Measurements from ENCODE around the gene ZDHHC14.

ZDHHC14 gene

GRCh38 chr6:157635388-157636244, 254.6 kb downstream of the ZDHHC14 start:
- DNase-seq, result no peak

GRCh38 chr6:157637516-157637915, 256.5 kb downstream of the ZDHHC14 start:
- no peak for DNase-seq

- no peak for DNase-seq
These were observed 257.1 kb downstream of the ZDHHC14 start for GRCh38 chr6:157637941-157638662.

GRCh38 chr6:157638779-157639178, 257.8 kb downstream of the ZDHHC14 start:
- DNase-seq, result no peak

GRCh38 chr6:157640746-157641451, 259.9 kb downstream of the ZDHHC14 start:
- DNase-seq, result no peak

- no peak for DNase-seq
These were observed 260.8 kb downstream of the ZDHHC14 start for GRCh38 chr6:157641837-157642236.

GRCh38 chr6:157642736-157643135, 261.7 kb downstream of the ZDHHC14 start:
- DNase-seq, result no peak

- no peak for DNase-seq
These were observed 263.2 kb downstream of the ZDHHC14 start for GRCh38 chr6:157644043-157644810.

- no peak for DNase-seq
These were observed 264.3 kb downstream of the ZDHHC14 start for GRCh38 chr6:157645201-157645795.

GRCh38 chr6:157646012-157646411, 265.0 kb downstream of the ZDHHC14 start:
- no peak for DNase-seq

GRCh38 chr6:157647261-157647915, 266.4 kb downstream of the ZDHHC14 start:
- DNase-seq, result no peak

- DNase-seq, result no peak
These were observed 267.6 kb downstream of the ZDHHC14 start for GRCh38 chr6:157648561-157648960.

GRCh38 chr6:157649311-157650260, 268.6 kb downstream of the ZDHHC14 start:
- no peak for DNase-seq

- DNase-seq, result no peak
These were observed 269.3 kb downstream of the ZDHHC14 start for GRCh38 chr6:157650261-157650640.

GRCh38 chr6:157650801-157651200, 269.8 kb downstream of the ZDHHC14 start:
- no peak for DNase-seq

- DNase-seq, result no peak
These were observed 270.9 kb downstream of the ZDHHC14 start for GRCh38 chr6:157651731-157652490.

- DNase-seq, result no peak
These were observed 271.8 kb downstream of the ZDHHC14 start for GRCh38 chr6:157652601-157653363.

GRCh38 chr6:157653521-157653920, 272.5 kb downstream of the ZDHHC14 start:
- DNase-seq, result no peak

GRCh38 chr6:157655139-157655538, 274.1 kb downstream of the ZDHHC14 start:
- DNase-seq, result no peak
